IPS DF 4.7 (cell line): ENCODE measurements around the gene MAGEA10.
"Not testable (repeated sequence)": the region's sequence is repeated elsewhere in the genome, so short reads cannot be mapped to it uniquely, and the experiment has no call there.

Source experiments
- DNase-seq: peaks from one replicate; pipeline ENCODE4 v3.0.0-alpha.2; 2013; ENCODE audit warnings: low spot score; ENCODE audit errors: extremely low read depth

Gene MAGEA10

DNA sequence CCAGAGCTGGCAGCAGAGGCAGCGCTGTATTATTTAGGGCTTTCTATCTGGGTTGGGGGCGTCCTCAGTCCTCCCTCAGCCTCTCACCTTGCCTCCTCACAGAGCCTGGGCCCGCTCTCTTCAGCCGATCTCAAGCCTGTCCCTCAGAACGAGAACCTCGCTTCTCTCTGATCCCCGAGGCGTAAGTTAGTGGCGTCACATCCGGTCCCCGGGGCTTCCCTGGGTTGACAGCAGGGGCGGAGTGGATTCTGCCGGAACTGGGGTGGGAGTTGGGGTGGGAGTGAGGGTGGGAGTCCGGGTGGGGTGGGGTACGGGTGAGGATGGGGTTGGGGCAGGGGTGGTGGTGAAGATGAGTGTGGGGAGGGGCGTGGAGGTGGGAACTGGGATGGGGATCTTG is at the start of gene MAGEA10:
Gene MAGEA10 (minus strand): TSS at position 190 of the 397 bp plus-strand sequence. CDS start 2,957 bp downstream, outside the sequence.
- DNase-seq: no peak

DNA sequence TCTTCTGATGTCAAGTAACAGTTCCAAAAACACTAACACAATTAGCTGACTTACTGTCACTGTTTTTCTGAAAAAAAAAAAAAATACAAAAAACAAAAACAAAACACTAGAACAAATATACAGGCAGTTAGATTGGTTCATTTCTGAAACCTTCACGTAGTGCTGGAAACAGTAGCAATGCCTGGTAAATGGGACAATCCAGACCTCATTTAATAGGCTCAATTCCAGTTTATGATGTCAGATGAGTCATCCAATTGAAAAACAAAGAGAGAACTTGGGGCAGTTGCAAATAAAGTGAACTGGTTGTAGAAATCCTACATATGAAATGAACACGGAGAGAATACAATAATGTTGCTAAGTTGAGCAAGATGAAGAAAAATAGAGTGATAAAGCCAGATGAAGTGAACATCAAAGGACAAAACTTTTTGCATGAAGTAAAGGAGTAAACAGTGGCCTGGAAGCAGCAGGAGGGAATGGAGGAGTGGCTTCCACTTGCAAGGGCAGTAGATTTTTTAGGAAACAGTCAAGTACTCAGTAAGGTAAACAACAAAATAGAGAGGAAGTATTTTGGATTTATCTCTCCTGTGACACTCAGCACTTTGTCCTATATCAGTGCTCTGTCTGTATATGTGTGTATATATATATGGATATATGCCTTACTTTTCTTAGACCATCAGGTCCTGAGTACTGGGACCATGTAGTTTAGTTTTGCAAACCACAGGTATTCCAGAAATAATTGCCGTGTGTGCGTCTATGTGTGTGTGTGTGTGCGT is 39.3 kb upstream of the MAGEA10 start:
- no peak for DNase-seq

- DNase-seq: no peak
Observed at GRCh38 chrX:152177052-152177451, 38.7 kb upstream of the MAGEA10 start.

GRCh38 chrX:152175892-152176291 is 37.5 kb upstream of the MAGEA10 start:
- DNase-seq: not testable (repeated sequence)

DNA sequence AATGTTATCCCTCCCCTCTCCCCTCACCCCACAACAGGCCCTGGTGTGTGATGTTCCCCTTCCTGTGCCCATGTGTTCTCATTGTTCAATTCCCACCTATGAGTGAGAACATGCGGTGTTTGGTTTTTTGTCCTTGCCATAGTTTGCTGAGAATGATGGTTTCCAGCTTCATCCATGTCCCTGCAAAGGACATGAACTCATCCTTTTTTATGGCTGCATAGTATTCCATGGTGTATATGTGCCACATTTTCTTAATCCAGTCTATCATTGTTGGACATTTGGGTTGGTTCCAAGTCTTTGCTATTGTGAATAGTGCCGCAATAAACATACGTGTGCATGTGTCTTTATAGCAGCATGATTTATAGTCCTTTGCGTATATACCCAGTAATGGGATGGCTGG is 35.5 kb upstream of the MAGEA10 start:
- DNase-seq: not testable (repeated sequence)

GRCh38 chrX:152170621-152171020 is 32.2 kb upstream of the MAGEA10 start:
- DNase-seq: no peak

DNA sequence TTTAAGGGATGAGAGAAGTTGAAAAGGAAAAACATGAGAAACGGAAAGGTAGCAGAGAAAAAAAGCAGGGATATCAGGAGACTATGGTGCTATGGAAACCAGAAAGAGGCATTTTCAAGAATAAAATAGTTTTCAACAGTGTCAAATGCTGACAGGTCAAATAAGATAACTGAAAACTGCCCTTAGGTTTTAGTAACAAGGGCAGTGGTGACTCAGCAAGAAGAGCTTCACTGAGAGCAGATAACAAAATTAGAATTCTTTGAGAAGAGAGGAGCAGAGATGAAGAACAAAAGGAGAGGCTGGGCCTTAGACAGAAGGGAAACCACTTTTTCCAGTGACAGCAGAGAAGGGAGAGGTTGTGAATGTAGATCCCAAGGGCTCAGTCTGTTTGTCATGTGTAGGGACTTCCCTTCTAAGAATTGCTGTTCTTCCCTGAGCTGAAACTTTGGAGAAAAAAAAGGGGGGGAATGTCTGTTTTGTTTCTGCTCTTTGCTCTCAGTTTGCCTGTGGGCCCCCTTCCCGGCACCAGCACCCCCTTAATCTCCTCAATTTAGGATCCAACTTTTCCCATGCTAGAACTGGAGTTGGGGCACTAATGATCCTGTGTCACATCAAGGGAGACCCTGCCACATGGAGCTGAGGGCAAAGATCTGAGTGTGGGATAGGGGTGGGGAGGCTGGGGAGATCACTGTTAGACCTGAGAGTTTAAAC is 26.8 kb upstream of the MAGEA10 start:
- DNase-seq: no peak

GRCh38 chrX:152157042-152157441 is 18.7 kb upstream of the MAGEA10 start:
- no peak for DNase-seq

GRCh38 chrX:152155766-152156310 is 17.5 kb upstream of the MAGEA10 start:
- DNase-seq: no peak

- no peak for DNase-seq
Observed at GRCh38 chrX:152154050-152154449, 15.7 kb upstream of the MAGEA10 start.

DNA sequence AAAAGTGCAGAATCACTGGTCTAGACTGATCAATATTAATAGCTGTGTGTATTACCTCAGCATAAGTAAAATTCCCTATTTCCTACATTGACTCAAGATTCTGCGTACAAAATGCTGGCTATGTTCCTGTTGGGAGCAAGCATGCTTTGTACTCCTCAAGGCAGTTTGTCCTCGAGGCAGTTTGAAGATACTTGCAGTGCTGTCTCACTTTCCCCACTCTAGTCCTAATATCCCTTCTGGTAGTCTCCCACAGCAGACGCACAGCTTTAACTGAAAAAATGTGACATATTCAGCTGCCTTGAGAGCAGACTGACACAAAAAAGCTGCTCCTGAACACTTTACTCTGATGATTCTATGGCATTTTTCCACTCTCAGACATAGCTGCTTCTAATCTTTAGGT is 12.9 kb upstream of the MAGEA10 start:
- no peak for DNase-seq

DNA sequence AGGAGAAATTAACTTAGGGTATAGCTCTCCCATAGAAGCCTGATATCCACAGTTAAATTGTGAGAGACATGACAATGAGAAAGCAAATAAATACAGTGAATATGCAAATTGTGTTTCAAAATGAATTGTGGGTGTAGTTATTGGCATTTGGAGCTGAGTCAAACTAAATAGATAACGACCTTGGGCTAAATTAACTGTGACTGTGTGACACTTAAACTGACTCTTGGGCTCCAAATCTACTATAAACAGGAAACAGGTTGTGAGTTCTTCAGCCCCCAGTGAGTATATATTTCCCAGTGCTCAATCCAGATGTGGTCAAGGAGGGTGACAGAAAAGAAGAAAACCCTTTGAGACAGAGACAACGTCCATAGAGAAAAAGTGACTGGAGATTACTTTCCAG is 11.3 kb upstream of the MAGEA10 start:
- no peak for DNase-seq

DNA sequence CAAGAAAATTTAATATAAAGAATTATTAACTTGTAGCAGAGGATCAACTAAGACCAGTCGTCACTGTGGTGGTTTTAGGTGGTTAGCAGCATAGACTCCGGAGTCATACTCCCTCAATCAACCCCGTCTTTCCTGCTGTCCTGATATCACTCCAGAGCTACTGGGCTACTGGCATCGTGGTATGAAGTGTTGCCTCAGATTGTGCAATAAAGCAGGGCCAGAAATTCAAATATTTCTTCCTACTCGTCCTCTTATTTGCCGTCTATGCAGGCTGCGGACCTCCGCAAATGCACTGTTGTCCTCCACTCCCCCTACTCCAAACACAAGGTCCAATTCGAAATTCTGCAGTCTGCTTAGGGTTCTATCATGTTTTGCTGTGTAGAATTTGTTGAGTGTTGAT is 1.2 kb upstream of the MAGEA10 start:
- no peak for DNase-seq

DNA sequence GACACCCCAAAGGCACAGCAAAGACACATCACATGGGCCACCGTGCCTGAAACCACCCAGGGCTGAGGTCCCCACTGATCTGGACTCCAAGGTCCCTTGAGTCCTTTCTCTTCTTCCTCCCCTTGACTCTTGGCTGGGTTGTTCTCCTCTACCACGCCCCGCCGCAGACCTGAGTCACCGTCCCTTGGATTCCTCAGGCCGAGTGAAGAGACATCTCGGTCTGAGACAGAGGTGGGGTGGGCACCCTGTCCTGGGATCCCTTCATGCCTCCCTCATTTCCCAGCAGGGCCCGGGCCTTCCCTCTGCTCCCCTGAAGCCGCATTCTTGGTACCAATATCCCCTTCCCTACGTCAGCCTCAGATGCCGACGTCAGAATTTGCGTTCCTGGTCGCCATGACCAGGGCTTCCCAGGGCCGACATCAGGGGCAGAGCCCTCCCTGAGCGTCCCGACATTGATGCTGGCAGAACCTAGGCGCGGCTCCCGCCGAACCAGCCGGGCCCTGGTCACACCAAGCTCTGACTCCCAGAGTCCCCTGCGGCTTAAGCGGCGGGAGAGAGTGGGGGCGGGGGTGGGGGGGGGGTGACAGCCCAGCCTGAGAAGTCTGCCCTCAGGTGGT is 498 bp downstream of the MAGEA10 start:
- no peak for DNase-seq

GRCh38 chrX:152136312-152136711 is 2.1 kb downstream of the MAGEA10 start:
- DNase-seq: no peak

GRCh38 chrX:152131525-152131924 is 6.9 kb downstream of the MAGEA10 start:
- DNase-seq: no peak

DNA sequence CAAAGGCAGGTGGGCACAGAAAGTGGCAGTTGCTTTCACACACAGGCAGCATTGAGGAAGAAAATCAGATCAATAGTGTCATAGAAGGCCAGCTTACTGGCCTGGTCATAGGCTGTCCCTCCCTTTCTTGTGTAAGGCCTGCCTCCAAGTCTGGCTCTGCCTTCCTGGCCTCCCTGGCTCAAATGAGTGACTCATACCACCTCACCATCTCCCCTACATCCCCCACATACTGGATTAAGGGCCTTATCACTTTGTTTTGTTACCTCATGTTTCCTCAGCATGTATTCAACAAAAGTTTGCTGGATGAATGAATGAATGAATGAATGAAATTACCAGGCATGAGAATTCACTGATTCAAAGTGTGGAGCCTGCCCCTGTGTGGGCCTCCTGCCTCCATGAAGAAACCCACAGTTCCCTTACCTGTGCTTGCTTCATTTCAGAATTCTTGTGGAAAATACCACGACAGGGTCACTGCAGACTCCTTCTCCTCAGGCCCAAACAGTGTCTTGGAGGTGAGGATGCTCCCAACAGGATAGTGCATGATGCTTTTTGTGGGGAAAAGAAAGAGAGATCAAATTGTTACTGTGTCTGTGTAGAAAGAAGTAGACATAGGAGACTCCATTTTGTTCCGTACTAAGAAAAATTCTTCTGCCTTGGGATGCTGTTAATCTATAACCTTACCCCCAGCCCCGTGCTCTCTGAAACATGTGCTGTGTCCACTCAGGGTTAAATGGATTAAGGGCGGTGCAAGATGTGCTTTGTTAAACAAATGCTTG is 9.1 kb downstream of the MAGEA10 start:
- not testable (repeated sequence) for DNase-seq

DNA sequence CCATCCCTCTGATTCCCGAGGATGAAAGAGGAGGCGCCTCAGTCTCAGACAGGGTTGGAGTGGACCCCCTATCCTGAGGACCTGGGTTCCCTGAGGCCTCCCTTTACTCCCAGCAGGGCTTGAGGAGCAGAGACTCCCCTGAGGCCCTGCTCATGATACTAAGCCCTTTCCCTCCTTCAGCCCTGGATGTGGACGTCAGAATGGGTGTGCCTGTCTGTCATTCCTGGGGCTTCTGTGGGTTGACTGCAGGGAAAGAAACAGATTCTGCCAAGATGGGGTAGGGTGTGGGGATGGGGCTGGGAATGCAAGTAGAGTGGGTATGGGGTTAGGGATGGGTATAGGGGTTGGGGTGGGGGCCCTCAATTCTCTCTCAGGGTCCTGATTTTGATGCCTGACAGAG is 21.1 kb downstream of the MAGEA10 start:
- DNase-seq: no peak

DNA sequence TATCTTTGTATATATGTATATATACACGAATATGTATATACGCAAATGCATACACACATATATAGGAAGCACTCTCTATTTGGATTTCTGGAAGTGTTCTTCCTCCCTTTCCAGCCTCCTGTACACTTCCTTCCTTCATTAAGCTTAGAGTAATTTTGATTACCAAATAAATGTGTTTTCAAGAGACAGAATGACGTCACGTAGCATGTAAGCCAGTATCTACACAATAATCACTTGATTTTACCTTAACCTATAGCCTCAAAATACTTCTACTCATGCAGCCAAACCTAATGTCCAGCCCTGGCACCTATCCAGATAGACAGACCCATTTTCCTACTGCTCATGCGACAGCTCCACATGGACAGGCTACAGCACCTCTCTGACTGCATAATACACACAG is 29.9 kb downstream of the MAGEA10 start:
- no peak for DNase-seq

DNA sequence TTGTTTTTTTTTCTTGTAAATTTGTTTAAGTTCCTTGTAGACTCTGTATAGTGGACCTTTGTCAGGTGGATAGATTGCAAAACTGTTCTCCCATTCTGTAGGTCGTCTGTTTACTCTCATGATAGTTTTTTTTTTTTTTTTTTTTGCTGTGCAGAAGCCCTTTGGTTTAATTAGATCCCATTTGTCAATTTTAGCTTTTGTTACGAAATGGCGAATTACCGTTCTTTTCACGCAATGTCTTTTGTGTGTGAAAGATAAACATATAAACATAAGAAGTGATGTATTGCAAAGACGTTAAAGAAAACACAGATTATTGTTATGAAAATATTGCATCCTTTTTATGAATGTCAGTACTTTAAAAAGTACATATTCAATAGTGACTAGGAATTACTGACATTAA is 34.5 kb downstream of the MAGEA10 start:
- DNase-seq: no peak

DNA sequence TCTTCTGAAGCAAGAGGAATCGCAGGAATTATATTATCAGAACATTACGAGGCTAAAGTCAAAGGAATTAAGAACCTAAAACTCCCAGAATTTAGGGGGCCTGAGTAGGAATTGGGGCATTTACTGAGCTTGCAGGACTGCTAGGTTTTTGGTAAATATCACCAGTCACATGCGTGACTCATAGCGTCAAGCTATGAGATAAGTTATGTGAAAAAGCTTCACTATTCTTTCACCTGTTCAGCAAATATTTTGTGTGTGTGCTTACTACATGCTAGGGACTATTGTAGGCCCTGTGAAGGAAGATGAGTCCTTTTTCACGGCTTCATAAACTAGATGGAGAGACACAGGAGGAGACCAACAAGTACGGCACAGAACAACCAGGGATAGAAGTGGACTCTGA is 52.2 kb downstream of the MAGEA10 start:
- no peak for DNase-seq
